Measurements from ENCODE around the gene ADI1.
"Not testable (repeated sequence)": the region's sequence is repeated elsewhere in the genome, so short reads cannot be mapped to it uniquely, and the experiment has no call there.

The ADI1 gene

DNA sequence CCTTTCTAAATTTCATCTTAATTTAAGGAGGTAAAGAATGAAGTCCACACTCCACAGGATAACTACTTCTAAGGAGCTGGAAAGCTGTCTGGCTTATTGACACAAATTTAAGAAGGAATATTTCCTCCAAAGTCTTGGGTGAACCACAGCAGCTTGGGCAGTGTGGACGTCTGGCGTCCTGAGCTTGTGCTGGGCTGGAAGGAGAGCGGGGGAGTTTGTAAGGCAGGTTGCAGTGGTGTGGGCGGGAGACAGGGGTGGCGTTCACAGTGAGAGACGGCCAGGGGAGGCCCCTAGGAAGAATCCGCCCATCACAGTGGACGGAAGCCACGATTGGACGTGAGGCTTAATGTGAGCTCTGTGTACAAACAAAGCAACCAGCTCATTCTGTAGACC is 25.7 kb downstream of the ADI1 start:
- DNase-seq (ENCODE audit: low read depth): no peak

DNA sequence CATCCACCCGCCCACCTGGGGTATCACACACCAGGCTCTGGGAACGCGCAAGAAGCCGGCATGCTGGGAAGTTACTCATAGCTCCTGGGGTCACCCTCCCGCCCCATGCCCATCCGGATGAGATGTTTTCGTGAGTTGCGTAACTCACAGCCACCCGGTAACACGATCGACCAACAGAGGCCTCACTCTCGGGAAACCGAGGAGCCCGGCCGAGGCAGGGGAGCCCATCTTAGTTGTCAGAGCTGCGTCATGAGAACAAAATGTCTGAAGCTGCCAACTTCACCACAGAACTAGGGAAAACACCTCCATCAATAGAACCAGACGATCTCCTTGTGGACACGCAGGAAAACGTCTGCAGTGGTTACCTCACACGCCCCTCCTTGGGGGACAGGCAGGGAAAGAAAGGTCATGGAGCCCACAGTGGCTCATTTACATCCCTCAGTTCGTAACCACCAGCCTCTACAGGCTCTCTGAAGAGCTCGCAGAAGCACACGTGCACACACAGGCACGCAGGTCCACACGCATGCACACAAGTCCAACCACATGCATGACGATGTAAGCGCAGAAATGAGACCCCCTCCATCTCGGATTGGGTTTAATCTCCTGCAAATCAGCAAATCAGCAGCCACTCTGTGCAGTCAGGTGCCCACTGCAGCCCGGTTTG is 26.2 kb downstream of the ADI1 start:
- DNase-seq (ENCODE audit: low read depth): no peak

DNA sequence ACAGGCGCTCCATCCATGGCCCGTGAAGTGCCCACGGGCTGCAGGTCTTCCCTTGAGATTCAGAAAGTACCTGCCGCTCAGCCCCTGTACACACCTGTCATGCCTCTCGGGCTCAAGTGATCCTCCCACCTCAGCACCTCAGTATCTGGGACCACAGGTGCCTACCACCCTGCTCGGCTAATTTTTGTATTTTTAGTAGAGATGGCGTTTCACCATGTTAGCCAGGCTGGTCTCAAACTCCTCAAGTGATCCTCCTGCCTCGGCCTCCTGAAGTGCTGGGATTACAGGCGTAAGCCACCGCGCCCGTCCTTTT is 26.9 kb downstream of the ADI1 start:
- not testable (repeated sequence) for DNase-seq (ENCODE audit: low read depth)

DNA sequence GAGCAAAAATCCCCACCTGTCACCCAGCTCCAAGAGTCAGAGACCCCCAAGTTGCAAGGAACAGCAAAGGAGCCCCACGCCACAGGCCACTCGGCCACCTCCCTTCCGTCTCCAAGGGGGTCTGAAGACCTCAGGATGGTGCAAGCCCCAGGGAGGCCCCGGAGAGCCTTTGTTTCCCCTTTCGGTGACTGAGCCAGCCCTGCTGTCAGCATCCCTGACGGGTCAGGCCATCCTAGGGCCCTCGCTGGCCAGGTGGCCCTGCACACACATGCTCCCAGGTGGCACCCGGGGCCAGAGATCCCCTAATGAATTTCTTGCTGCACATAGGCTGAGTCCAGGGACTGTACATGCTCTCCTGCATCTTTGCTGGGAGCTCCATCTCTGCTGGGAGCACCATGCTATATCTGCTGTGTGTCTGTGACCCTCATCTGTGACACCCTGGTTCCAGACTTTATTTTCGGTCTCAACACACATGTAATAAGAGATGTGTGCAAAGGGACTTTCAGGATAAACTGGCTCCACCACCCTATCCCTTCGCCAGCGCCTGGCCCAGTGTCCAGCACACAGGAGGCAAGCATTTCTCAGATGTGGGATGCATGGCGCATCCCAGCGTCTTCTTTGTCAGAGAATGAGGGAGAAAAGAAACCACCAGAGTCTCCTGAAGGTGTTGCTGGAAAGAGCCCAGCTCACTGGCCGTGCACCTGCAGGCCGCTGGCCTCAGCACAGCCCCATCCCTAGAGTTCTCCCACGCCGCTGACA is 27.4 kb downstream of the ADI1 start:
- no peak for DNase-seq (ENCODE audit: low read depth)

DNA sequence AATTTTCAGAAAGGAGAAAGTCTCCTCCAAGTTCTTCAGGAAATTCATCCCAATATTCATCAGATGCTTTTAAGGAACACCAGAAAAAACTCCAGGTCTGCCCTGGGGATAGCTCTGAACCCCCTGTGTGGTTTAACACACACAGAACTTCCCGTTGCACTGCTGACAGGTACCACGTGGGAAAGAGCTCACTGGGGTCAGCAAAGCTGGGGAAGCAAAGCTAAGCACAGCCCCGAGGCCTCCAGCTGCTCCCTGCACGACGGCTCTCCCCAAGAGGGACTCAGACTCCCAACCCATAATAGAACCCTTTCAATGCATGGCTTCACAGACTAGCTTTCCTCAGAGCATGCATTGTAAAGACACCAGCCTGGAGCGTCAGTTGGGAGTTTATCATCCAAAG is 28.0 kb downstream of the ADI1 start:
- no peak for DNase-seq (ENCODE audit: low read depth)

DNA sequence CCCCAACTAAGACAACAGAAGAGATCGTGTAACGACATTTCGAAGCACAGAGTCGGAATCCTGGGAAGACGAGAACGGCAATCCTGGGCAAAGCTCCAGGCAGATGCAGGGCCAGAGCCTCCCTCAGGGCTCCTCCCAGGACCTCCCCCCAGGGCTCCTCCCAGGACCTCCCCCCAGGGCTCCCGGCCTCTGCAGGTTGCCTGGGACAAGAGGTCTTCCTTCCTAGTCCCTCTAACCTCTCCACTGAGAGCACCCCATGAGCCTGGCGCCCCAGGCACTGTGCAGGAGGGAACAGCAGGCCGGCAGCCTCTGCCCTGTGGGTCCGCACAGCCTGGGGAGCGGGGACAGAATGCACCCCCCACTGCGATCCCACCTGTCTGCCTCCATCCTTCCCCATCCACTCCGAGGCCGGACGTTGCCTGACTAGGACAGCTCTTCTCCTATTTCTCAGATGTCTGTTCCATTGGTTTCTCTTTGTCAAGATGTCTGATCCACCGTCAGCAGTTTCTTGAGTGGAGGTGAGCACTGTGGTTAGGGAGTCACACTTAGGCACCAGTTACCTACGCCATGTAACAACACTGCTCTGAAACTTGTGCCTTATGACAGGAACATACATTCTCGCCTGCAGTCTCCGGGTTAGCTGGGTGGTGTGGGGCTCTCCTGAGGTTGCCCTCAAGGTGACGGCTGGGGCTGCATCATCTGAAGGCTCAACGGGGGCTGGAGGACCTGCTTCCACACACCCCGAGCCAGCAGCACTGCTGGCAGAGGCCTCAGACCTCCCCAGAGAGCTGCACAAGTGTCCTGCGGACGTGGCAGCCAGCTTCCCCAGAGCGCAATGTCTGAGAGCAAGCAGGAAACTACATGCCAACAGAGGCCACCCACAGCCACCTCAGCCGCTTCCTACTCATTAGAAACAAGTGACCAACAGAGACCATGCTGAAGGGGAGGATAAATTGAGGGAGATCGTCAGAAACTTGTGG is 28.9 kb downstream of the ADI1 start:
- no peak for DNase-seq (ENCODE audit: low read depth)

DNA sequence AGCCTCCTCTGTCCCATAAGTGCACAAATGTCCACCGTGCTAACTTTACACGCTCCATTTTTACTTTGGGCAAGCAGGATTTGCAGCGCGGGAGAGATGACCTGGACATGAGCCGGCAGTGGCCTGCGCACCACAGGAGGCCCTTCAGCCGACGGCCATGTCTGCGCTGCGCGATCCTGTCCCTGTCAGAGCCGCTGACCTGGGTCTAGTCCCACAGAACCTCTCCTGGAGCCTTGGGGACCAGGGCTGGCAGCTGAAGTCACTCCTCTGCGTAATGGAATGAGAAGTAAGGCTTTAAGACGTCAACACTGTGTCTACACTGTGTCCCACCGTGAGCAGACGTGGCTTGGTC is 29.6 kb downstream of the ADI1 start:
- DNase-seq (ENCODE audit: low read depth): no peak

DNA sequence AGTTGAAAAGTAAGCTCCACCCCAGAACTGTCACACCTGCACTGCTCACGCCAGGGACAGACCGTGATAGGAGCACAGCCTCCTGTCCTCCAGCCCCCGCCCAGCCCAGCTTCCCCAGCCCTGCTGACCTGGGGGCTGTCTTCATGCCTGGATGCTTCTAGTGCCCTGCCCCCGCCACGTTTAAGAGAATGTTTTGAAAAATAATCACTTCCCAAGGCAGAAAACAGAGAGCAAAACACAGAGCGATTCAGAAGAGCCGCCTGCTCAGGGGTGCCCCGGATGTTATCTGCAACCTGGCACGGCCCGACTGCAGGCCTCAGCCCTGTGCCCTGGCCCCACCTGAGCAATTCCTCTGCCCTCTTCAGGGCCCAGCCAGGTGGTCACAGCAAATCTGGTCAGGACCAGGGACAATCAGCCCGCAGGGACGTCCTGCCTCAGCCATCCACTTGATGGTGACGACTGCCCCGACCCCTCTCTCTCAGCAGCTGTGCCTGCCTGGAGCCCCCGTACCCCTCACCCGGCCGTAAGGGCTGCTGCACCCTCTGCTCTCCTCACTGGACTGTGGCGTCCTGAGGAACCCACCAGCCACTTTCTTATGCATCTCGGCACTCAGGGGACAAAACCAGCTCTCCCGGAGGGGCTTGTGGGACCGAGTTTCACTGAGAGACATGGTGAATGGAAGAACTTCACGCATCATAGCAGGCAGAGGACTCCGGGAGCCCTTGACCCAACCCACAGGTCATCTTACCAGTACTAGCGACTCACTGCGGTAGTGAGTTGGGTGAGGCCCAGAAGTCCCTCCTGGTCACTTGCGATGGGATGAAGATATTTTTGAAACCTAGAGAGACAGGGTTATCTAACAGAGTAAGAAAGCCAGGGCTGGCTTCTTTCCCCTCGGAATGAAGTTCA is 30.2 kb downstream of the ADI1 start:
- DNase-seq (ENCODE audit: low read depth): no peak

DNA sequence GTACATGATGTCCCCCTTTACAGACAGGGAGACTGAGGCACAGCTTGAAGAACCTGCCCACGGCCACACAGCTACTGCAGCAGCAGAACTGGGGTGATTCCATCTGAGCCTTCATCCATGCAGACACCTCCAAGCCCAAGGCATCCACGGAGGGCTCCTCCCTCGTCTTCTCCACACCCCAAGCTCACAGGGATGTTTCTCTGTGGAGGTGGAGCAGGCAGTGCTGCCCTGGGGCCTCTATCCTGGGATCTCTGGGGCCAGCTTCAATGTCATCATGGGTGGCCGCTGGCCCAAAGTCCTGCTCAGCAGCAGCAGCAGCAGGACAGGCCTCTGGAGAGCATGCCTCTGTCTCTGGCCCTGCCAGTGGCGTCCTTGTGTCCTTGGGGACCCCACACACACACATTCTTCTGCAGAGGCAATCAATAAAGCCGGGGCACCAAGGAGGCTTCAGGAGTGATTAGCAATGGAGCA is 31.2 kb downstream of the ADI1 start:
- DNase-seq (ENCODE audit: low read depth): no peak

DNA sequence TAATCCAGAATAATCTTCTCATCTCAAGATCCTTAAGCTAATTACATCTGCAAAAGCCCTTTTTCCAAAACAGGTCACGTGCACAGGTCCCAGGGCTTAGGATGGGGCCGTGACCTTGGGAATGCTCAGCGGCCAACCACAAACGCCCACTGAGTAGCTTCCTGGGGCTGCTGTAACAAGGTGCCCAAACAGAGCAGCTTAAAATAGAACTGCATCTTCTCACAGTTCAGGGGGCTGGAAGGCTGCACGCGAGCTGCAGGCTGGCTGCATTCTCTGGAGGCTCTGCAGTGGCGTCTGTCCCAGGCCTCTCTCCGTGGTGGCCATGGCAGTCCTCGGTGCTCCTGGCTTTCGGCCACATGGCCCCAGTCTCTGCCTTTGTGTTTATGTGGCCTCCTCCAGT is 31.9 kb downstream of the ADI1 start:
- no peak for DNase-seq (ENCODE audit: low read depth)

DNA sequence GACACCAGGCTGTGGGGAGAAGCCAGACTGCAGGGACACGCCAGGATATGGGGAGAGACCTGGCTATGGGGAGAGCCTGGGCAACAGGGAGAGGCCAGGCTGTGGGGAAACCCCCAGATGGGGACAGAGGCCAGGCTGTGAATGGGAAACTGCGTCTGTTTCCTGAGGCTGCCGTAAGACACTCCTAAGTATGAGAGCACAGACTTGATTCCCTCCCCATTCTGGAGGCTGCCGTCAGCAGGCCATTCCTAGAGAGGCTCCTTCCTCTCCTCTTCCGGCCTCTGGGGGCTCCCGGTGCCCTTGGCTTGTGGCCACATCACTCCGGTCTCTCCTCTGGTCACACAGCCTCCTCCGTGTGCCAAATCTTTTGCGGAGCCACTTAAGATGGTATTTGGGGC is 32.3 kb downstream of the ADI1 start:
- no peak for DNase-seq (ENCODE audit: low read depth)

DNA sequence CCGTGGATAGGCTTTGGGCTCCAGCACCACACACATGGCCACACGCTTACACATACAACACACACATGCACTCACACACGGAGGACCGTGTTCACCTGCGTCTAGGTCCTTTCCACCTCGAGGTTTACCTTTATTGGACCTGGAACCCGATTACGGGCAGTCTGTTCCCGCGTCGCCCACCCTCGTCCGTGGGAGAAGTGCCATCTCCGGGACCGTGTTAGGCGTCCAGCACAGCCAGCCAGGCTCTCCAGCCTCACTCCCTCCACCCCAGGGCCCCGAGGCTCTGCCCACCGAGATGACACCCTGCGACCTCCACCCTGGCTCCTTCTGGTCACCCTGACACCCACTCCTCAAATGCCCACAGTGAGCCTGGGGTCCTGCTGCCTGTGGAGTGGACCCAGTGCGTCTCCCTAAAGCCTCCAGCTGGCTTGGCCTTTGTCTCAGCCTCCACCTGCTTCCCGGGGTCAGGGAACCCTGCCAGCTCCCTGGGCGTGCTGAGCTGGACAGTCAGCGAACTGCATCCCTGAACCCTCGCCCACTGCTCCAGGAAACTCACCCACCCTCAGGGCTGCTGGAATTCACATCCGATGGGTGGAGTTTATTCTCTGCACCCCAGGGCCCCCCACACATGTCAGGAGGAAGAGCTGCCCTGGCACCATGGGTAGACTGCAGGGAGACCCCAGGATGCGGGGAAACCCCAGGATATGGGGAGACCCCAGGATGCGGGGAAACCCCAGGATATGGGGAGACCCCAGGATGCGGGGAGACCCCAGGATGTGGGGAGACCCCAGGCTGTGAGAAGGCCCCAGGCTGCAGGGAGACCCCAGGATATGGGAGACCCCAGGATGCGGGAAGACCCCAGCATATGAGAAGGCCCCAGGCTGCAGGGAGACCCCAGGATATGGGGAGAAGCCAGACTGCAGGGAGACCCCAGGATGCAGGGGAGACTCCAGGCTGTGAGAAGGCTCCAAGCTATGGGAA is 33.0 kb downstream of the ADI1 start:
- DNase-seq (ENCODE audit: low read depth): no peak

DNA sequence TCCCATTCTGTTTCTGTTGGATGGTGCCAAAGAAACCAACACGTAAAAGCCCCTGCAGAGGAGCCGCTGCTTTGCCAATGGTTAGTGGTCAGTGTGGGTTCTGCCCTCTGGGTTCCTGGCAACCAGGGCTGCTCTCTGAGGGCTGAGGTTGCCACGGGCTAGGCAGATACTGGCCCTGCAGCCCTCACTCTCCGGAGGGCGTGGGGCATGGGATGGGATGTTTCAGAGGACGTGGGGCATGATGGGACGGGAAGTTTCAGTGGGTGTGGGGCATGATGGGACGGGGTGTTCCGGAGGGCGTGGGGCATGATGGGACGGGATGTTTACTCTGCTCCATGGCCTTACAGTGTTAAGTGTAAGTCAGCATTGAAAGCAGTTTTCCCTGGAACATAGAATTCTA is 34.2 kb downstream of the ADI1 start:
- DNase-seq (ENCODE audit: low read depth): no peak

DNA sequence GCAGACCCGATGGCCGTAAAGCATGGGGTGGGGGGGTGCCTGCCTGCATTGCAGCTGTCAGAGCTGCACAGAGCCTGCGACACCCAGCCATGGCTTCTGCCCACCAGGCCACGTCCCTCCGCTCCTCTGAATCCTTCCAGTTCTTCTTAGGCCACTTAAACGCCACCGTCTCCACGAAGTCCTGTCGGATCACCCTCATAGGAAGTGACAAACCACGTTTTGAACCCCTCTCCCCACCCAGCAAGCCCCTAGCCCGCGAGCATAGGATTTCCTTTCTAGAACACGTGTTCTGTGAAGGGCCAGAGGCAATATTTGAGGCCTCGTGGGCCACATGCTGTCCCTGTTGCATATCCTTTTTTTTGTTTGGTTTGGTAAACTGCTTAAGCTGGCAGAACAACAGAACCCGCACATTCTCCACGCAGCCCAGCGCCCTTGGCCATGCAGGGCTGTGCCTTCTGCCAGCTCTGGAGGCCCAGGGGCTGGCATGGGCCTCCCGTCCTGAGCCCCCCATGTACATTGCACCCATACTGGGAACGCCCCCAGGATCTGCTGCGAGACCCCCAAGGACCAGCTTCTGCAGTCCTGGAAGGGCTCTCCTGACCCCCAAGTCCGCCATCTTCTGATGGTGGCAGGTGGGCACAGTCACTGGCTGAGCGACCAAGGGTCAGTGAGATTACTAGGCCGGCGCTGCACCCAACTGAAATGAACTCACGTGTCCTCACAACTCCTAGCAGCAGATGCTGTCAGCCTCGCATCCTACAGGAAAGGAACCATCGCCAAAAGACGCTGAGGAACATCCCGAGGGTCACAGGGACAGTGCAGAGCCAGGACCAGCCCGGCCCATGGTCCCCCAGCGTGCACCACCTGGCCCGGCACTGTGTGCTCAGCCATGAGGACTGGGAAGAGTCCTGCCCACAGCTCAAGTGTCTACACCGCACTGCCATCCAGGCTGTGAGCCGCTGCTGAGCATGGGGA is 35.1 kb downstream of the ADI1 start:
- DNase-seq (ENCODE audit: low read depth): no peak

DNA sequence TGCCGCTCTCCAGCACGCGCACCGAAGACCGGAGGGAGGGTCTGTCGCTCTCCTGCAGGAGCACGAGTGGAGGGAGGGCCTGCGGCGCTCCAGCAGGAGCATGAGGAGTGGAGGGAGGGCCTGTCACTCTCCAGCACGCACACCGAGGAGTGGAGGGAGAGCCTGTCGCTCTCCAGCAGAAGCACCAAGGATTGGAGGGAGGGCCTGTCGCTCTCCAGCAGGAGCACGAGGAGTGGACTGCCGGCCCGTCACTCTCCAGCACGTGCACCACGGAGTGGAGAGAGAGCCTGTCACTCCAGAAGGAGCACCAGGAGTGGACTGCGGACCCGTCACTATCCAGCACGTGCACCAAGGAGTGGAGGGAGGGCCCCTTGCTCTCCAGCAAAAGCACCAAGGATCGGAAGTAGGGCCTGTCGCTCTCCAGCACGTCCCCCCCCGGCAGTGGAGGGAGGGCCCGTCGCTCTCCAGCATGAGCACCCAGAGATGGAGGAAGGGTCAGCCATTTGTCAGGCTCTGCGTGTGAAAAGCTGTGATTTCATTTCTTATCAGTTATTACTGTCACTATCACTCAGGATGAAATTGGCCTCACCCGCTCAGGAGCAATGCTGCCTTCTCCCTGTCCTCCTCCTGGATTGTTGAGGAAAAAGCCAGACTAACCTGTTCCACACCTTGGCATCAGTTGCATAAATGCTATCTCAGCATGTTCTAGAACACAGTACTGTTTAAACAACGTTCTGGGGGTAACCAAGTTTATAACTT is 35.9 kb downstream of the ADI1 start:
- DNase-seq (ENCODE audit: low read depth): no peak

DNA sequence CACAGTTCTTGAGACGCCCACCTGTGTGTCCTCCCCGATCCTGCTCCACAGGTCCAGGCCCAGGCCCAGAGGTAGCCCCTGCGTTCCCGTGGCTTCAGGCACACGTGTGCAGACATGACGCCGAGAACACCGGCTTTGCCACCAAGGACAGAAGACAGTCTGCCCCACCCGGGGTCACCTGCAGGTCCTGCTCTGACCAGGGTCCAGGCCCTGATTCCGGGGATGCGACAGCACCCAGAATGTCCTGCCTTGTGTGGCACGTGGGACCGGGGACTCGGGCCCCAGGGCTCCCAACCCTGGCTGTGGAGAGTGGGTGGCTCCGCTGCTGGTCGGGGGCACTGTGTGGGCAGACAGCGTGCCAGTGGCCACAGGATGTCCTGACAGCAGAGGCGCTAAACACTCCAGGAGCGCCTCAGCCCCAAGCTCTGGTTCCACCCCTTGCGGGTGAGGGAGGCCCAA is 36.9 kb downstream of the ADI1 start:
- DNase-seq (ENCODE audit: low read depth): no peak

DNA sequence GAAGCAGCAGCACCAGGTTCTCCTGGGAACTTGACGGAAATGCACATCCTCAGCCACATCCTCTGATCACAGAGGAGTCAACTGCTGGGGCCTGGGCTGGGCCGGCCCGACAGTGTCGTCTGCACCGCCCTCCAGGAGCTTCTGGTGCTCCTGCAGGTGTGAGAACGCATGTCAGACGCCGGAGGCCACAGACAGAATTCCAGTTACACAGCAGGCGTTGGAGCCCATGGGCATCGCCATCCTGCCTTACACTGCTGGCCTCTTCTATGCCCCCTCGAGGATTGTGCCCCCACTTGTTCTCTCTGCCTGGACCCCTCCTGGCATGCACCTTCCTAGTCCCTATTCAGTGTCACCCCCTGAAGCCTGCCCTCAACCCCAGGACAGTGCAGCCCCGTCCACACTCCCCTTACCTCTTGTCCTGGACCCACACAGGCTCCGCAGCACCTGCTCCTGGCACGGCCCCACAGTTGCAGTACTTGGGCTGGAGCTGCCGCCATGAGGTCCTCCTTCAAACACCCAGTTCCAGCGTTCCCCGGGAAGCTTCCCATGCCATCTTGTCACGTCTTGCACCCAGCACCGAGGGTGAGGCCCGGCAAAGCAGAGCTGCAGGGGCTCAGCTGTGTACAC is 37.5 kb downstream of the ADI1 start:
- no peak for DNase-seq (ENCODE audit: low read depth)

DNA sequence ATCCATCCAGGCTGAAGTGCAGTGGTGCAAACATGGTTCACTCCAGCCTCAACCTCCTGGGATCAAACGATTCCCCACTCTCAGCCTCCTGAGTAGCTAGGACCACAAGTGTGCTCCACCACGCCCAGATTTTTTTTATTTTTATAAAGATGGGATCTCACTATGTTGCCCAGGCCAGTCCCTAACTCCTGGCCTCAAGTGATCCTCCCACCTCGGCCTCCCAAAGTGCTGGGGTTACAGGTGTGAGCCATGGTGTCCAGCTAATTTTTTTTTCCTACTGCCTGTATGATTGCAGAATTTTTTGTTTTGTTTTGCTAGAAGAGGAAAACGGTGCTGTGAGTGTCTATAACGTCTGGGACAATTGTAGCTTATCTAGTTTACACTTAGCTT is 38.3 kb downstream of the ADI1 start:
- DNase-seq (ENCODE audit: low read depth): no peak
